Subcutaneous adipose tissue (tissue), 4 donors: Measurements from ENCODE around the gene GRIN2A. TPM values are rescaled to one million over a fixed set of nuclear protein-coding genes. Genes with fewer than 3 reads are reported as not detected.

Experiments used
- total RNA-seq, 4 donors: library from RNA; depleted of rRNA; stranded (reverse); fragments of >200 nt; gene quantifications; one replicate each; pipeline ENCODE4 v1.1.0, GENCODE V29; 2016
- TF ChIP-seq, protein P1 (sequence below): fragments of 450-650 bp; IDR thresholded peaks from one replicate; pipeline ENCODE4 v1.5.1; 2016; ENCODE audit warnings: low read depth, mild to moderate bottlenecking, control low read depth, antibody characterized with exemption, moderate library complexity

The GRIN2A gene
- total RNA-seq, 4 donors from 2014 or later = under 0.01 to 0.19 (median 0.17) TPM; not detected in 1

DNA sequence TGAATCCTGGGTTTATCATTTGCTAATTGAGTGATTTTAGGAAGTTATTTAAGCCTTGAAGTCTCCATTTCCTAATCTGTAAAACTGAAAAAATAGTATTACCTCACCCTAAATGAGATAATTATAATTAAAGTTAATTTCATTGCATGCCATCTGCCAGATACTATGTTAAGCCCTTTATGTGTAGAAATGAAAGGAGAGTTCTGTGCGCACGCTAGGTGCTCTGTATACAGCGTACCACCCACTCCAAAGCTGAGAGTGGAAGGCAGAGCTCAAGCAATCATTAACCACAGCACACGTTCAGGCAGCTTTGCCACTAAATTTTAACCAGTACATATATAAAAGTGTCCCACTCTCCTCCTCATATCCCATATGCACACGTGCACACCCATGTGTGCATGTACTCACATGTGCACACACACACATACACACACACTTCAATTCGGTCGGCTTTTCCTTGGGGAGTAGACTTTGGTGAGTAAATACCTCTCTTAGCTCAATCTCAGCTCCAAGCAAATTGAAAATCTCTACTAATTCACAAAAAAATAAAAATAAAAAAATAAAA is 204.8 kb downstream of the GRIN2A start:
- TF ChIP-seq, protein P1, sequence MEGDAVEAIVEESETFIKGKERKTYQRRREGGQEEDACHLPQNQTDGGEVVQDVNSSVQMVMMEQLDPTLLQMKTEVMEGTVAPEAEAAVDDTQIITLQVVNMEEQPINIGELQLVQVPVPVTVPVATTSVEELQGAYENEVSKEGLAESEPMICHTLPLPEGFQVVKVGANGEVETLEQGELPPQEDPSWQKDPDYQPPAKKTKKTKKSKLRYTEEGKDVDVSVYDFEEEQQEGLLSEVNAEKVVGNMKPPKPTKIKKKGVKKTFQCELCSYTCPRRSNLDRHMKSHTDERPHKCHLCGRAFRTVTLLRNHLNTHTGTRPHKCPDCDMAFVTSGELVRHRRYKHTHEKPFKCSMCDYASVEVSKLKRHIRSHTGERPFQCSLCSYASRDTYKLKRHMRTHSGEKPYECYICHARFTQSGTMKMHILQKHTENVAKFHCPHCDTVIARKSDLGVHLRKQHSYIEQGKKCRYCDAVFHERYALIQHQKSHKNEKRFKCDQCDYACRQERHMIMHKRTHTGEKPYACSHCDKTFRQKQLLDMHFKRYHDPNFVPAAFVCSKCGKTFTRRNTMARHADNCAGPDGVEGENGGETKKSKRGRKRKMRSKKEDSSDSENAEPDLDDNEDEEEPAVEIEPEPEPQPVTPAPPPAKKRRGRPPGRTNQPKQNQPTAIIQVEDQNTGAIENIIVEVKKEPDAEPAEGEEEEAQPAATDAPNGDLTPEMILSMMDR = no peak

GRCh38 chr16:9976601-9977000 is 205.6 kb downstream of the GRIN2A start:
- TF ChIP-seq, protein P1 = no peak

DNA sequence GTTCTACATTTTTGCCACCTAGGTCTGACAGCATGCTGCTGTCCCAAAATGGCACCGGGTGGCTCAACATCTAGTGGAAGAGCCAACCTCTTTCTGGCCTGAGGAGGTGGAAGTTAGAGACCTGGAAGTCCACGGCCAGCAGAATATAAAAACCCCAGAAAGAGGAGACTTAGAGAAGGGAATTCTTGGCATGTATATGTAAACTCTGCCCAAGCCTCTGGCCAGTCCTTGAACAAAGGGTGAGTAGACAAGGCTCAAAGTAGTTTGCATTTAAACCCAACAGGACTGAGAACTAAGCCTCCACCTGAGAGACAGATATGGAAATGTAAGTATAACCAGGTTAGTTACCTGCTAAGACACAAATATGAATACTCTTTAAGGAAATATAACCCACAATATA is 210.3 kb downstream of the GRIN2A start:
- TF ChIP-seq, protein P1 = no peak

GRCh38 chr16:9970796-9971195 is 211.4 kb downstream of the GRIN2A start:
- TF ChIP-seq, protein P1 = no peak

DNA sequence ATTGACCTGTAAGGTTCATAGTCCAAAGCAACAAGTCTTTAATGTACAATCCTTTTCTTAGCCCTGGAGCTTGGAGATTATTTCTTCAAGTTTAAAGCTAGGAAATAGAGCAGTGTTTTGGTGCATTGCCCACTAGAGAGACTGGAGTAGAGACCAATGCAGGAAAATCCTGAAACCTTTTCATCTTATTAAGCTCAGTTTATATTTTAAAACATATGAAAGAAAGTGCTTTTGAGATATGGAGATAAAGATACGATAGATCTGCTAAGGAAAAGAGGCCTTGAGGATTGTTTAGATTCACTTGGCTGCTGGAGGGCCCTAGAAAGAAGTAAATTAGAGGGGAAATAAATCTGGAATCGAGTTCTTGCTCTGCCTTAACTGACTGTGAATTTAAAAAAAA is 212.0 kb downstream of the GRIN2A start:
- TF ChIP-seq, protein P1 = no peak

- TF ChIP-seq, protein P1 = no peak
Observed at GRCh38 chr16:9969580-9969979, 212.6 kb downstream of the GRIN2A start.

DNA sequence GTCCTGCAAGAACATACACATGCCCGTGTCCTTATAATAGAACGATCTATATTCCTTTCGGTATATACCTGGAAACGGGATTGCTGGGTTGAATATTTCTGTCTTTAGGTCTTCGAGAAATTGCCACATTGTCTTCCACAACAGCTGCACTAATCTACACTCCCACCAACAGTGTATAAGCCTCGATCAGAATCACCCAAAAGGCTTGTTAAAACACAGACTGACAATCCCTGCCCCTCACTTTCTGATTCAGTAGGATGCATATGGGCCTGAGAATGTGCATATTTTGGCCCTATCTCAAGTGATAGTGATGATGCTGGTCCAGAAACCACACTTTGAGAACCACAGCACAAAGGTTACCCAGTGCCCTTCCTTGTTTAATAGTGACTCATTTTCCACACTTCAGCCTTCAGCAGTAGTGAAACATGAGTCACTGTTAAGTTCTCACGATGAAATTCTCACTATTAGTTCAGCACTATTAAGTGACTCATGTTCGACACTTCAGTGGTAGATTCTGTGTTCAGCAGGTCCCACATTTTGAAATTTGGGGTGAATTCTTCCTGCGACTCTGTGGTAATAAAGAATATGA is 215.6 kb downstream of the GRIN2A start:
- TF ChIP-seq, protein P1 = no peak
